Mesendoderm (in vitro differentiated cells): ENCODE results near the gene LIN54.

ENCODE experiments used
- DNase-seq: peaks from one replicate; pipeline ENCODE4 v3.0.0; 2013
- H2AK5ac ChIP-seq: 2 replicates; pipeline ENCODE4 v1.6.1; 2013; ENCODE audit warnings: low read length, inconsistent platforms
- H2BK120ac ChIP-seq: 2 replicates; pipeline ENCODE4 v1.6.1; 2013; ENCODE audit warnings: low read depth, mild to moderate bottlenecking, low read length, moderate library complexity, mixed read lengths
- H2BK15ac ChIP-seq: replicated peaks from 2 replicates; pipeline ENCODE4 v1.6.1; 2013; ENCODE audit warnings: low read depth, mild to moderate bottlenecking, moderate library complexity
- H2BK5ac ChIP-seq: 2 replicates; pipeline ENCODE4 v1.6.1; 2013; ENCODE audit warnings: low read length, inconsistent platforms
- H3K18ac ChIP-seq: 2 replicates; pipeline ENCODE4 v1.6.1; 2013; ENCODE audit warnings: mild to moderate bottlenecking, low read length, mixed read lengths
- H3K23ac ChIP-seq: one replicate; pipeline ENCODE4 v1.6.1; 2013; ENCODE audit warnings: low read length
- H3K27ac ChIP-seq: 2 replicates; pipeline ENCODE4 v1.5.1; 2013; ENCODE audit warnings: low read depth, mild to moderate bottlenecking, inconsistent platforms, low read length, moderate library complexity
- H3K27me3 ChIP-seq: 2 replicates; pipeline ENCODE4 v1.6.1; 2013; ENCODE audit warnings: low read length, control low read depth, mild to moderate bottlenecking, inconsistent platforms; ENCODE audit not compliant: insufficient read depth, poor library complexity
- H3K36me3 ChIP-seq: 2 replicates; pipeline ENCODE4 v1.6.1; 2013; ENCODE audit warnings: low read length, inconsistent platforms; ENCODE audit not compliant: control insufficient read depth, insufficient read depth
- H3K4ac ChIP-seq: one replicate; pipeline ENCODE4 v1.6.1; 2013; ENCODE audit warnings: low read depth, mild to moderate bottlenecking, low read length, moderate library complexity
- H3K4me1 ChIP-seq: 2 replicates; pipeline ENCODE4 v1.6.1; 2013; ENCODE audit warnings: low read depth, low read length, inconsistent platforms; ENCODE audit not compliant: control insufficient read depth
- H3K4me2 ChIP-seq: 2 replicates; pipeline ENCODE4 v1.6.1; 2013; ENCODE audit warnings: low read length
- H3K4me3 ChIP-seq: 2 replicates; pipeline ENCODE4 v1.5.1; 2013; ENCODE audit warnings: mild to moderate bottlenecking, low read length
- H3K56ac ChIP-seq: one replicate; pipeline ENCODE4 v1.6.1; 2013; ENCODE audit warnings: low read length
- H3K79me1 ChIP-seq: 2 replicates; pipeline ENCODE4 v1.6.1; 2013; ENCODE audit warnings: low read length, inconsistent platforms
- H3K79me2 ChIP-seq: 2 replicates; pipeline ENCODE4 v1.6.1; 2013; ENCODE audit warnings: mild to moderate bottlenecking, low read length; ENCODE audit not compliant: control insufficient read depth, insufficient read depth
- H3K9ac ChIP-seq: 2 replicates; pipeline ENCODE4 v1.6.1; 2013; ENCODE audit warnings: low read length, inconsistent platforms
- H4K5ac ChIP-seq: one replicate; pipeline ENCODE4 v1.6.1; 2013; ENCODE audit warnings: low read length
- H4K8ac ChIP-seq: one replicate; pipeline ENCODE4 v1.6.1; 2013; ENCODE audit warnings: low read depth, mild to moderate bottlenecking, control low read depth, low read length, moderate library complexity
- WGBS: extraction: QIAGEN DNeasy Blood & Tissue Kit; methylation state at CpG from one replicate; pipeline ENCODE4 v1.1.7; 2013; ENCODE audit warnings: low lambda C conversion rate, missing lambda C conversion rate; ENCODE audit not compliant: insufficient coverage; ENCODE audit errors: extremely low coverage; 5-methylcytosine and 5-hydroxymethylcytosine counted together

LIN54 gene

GRCh38 chr4:82951196-82951595, 59.4 kb downstream of the LIN54 start:
- no peak for DNase-seq
- H3K4me3 ChIP-seq: no peak overlapping the region
- no CpG with 5 or more reads among the region's 2 CpGs for WGBS
- H3K4me1 ChIP-seq: no peaks in the 10 kb centered on the region
- no peaks in the 10 kb centered on the region for H3K27me3 ChIP-seq
- H2AK5ac ChIP-seq: no peak overlapping the region
- H3K4ac ChIP-seq: no peak overlapping the region
- H3K79me1 ChIP-seq: no peaks in the 10 kb centered on the region
- H4K5ac ChIP-seq: no peak overlapping the region
- no peak overlapping the region for H3K4me2 ChIP-seq
- H2BK5ac ChIP-seq: no peak overlapping the region
- H3K36me3 ChIP-seq: no peaks in the 10 kb centered on the region
- H3K56ac ChIP-seq: no peak overlapping the region
- no peak overlapping the region for H2BK15ac ChIP-seq
- H3K9ac ChIP-seq: no peak overlapping the region
- no peak overlapping the region for H4K8ac ChIP-seq
- H2BK120ac ChIP-seq: no peak overlapping the region
- H3K23ac ChIP-seq: no peak overlapping the region
- no peak overlapping the region for H3K18ac ChIP-seq
- H3K79me2 ChIP-seq: no peaks in the 10 kb centered on the region
- H3K27ac ChIP-seq: no peak overlapping the region

- WGBS: no CpG with 5 or more reads among the region's 1 CpG
- H3K56ac ChIP-seq: no peak overlapping the region
- no peak overlapping the region for H3K23ac ChIP-seq
- no peak overlapping the region for H2BK120ac ChIP-seq
- no peak overlapping the region for H2BK5ac ChIP-seq
- no peak overlapping the region for H4K5ac ChIP-seq
- no peaks in the 10 kb centered on the region for H3K79me2 ChIP-seq
- H3K18ac ChIP-seq: no peak overlapping the region
- no peak for DNase-seq
- H3K4me2 ChIP-seq: no peak overlapping the region
- H2AK5ac ChIP-seq: no peak overlapping the region
- no peaks in the 10 kb centered on the region for H3K36me3 ChIP-seq
- H3K79me1 ChIP-seq: no peaks in the 10 kb centered on the region
- no peak overlapping the region for H3K27ac ChIP-seq
- H3K9ac ChIP-seq: no peak overlapping the region
- H4K8ac ChIP-seq: no peak overlapping the region
- no peak overlapping the region for H3K4ac ChIP-seq
- no peaks in the 10 kb centered on the region for H3K27me3 ChIP-seq
- H2BK15ac ChIP-seq: no peak overlapping the region
- H3K4me3 ChIP-seq: no peak overlapping the region
- no peaks in the 10 kb centered on the region for H3K4me1 ChIP-seq
Observed at GRCh38 chr4:82948647-82949204, 61.9 kb downstream of the LIN54 start.

- no peak for DNase-seq
- Histone ChIP-seq H2BK120ac (no peak overlapping the region), H4K5ac (no peak overlapping the region), H3K4ac (no peak overlapping the region), H3K79me2 (no peaks in the 10 kb centered on the region), H3K36me3 (no peaks in the 10 kb centered on the region), H3K9ac (no peak overlapping the region), H3K56ac (no peak overlapping the region), H3K4me2 (no peak overlapping the region), H4K8ac (no peak overlapping the region), H2BK15ac (no peak overlapping the region), H3K4me3 (no peak overlapping the region), H3K23ac (no peak overlapping the region), H3K27ac (no peak overlapping the region), H2BK5ac (no peak overlapping the region), H2AK5ac (no peak overlapping the region), H3K27me3 (no peaks in the 10 kb centered on the region), H3K18ac (no peak overlapping the region), H3K4me1 (no peaks in the 10 kb centered on the region), H3K79me1 (no peaks in the 10 kb centered on the region)
Observed at GRCh38 chr4:82947498-82947897, 63.1 kb downstream of the LIN54 start.

GRCh38 chr4:82939414-82939813, 71.2 kb downstream of the LIN54 start:
- Histone ChIP-seq H3K4me2 (no peak overlapping the region), H3K18ac (no peak overlapping the region), H2BK15ac (no peak overlapping the region), H3K4me1 (no peaks in the 10 kb centered on the region), H3K56ac (no peak overlapping the region), H4K5ac (no peak overlapping the region), H3K36me3 (no peaks in the 10 kb centered on the region), H2BK120ac (no peak overlapping the region), H3K4ac (no peak overlapping the region), H4K8ac (no peak overlapping the region), H3K79me2 (no peaks in the 10 kb centered on the region), H3K9ac (no peak overlapping the region), H2AK5ac (no peak overlapping the region), H3K4me3 (no peak overlapping the region), H3K27me3 (no peaks in the 10 kb centered on the region), H3K23ac (no peak overlapping the region), H3K27ac (no peak overlapping the region), H3K79me1 (no peaks in the 10 kb centered on the region), H2BK5ac (no peak overlapping the region)
- DNase-seq: peak; percentile 1
- no CpG with 5 or more reads among the region's 2 CpGs for WGBS

- H2BK15ac ChIP-seq: no peak overlapping the region
- no peak overlapping the region for H3K4me2 ChIP-seq
- H3K36me3 ChIP-seq: no peaks in the 10 kb centered on the region
Observed at GRCh38 chr4:82934441-82934840, 76.2 kb downstream of the LIN54 start.

More at GRCh38 chr4:82934441-82934840, 76.2 kb downstream of the LIN54 start:
- Histone ChIP-seq H3K27me3 (no peaks in the 10 kb centered on the region), H3K4me3 (no peak overlapping the region), H3K4me1 (no peaks in the 10 kb centered on the region), H3K9ac (no peak overlapping the region), H2AK5ac (no peak overlapping the region), H3K18ac (no peak overlapping the region), H3K4ac (no peak overlapping the region), H3K27ac (no peak overlapping the region), H4K5ac (no peak overlapping the region), H2BK5ac (no peak overlapping the region), H4K8ac (no peak overlapping the region), H3K56ac (no peak overlapping the region), H2BK120ac (no peak overlapping the region), H3K79me1 (no peaks in the 10 kb centered on the region), H3K23ac (no peak overlapping the region), H3K79me2 (no peaks in the 10 kb centered on the region)
- DNase-seq: no peak
